Tibial artery (tissue), 4 donors: ENCODE measurements around the gene OR8B8.
"Not testable (repeated sequence)": the region's sequence is repeated elsewhere in the genome, so short reads cannot be mapped to it uniquely, and the experiment has no call there.

Experiments used
- DNase-seq, 2 donors: peaks; one replicate each; pipeline ENCODE4 v3.0.0-alpha.2; 2019
- H3K27ac ChIP-seq, 2 donors: fragments of 200-600 bp; sonication (generic) in 1 of 2; 1 replicate in 1 of 2; 2 replicates in 1 of 2; pipeline ENCODE4 v1.5.1; 2018 to 2019; ENCODE audit warnings: mild to moderate bottlenecking in 1 of 2
- H3K27me3 ChIP-seq, 2 donors: fragments of 200-600 bp; sonication (generic) in 1 of 2; one replicate each; pipeline versions ENCODE4 v1.5.1 to v1.6.0; 2016 to 2019
- H3K36me3 ChIP-seq, 3 donors: fragments of 200-600 bp; sonication (generic) in 2 of 3; one replicate each; pipeline ENCODE4 v1.5.1; 2016 to 2019; ENCODE audit warnings: mild to moderate bottlenecking in 2 of 3
- H3K4me1 ChIP-seq, 4 donors: fragments of 200-600 bp; sonication (generic) in 2 of 4; 1 replicate in 3 of 4; 2 replicates in 1 of 4; pipeline ENCODE4 v1.5.1; 2016 to 2019
- H3K4me3 ChIP-seq, 2 donors: fragments of 200-600 bp; sonication (generic) in 1 of 2; 1 replicate in 1 of 2; 2 replicates in 1 of 2; pipeline ENCODE4 v1.5.1; 2018 to 2019; ENCODE audit warnings: mild to moderate bottlenecking in 2 of 2
- H3K9me3 ChIP-seq, 3 donors: fragments of 200-600 bp; sonication (generic) in 1 of 3; one replicate each; pipeline ENCODE4 v1.5.1; 2016 to 2019
- intact Hi-C: fragments of 100-400 bp; cut with DNase I; formaldehyde crosslinking; loops from one replicate; pipeline ENCODE4 v1.15.0; 2023; ENCODE audit warnings: low total_unique reads
- TF ChIP-seq, protein P1 (sequence below), 2 experiments: fragments of 200-600 bp in 1 of 2; fragments of 450-650 bp in 1 of 2; IDR thresholded peaks; one replicate each; pipeline ENCODE4 v1.5.1; 2017 to 2019; ENCODE audit warnings: antibody characterized with exemption in 2 of 2, mild to moderate bottlenecking in 1 of 2, moderate library complexity in 1 of 2

Gene OR8B8

DNA sequence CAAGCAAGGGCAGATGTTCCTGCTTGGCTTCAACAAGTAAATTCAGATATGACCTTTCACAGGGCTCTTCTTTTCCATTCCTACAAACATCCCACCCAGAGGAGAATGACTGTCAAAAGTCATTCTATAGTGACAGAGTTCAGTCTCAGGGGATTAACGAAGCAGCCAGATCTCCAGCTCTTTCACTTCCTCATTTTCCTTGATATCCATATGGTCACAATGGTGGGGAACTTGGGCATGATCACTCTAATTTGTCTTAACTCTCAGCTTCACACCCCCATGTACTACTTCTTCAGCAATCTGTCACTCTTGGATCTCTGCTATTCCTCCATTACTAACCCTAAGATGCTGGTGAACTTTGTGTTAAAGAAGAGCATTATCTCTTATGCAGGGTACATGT lies 15.0 kb upstream of the OR8B8 start:
- no peak overlapping the region for H3K27ac ChIP-seq
- no peak overlapping the region for H3K4me3 ChIP-seq
- no peaks in the 10 kb centered on the region for H3K4me1 ChIP-seq
- no peak for DNase-seq
- H3K36me3 ChIP-seq, result no peaks in the 10 kb centered on the region
- no peaks in the 10 kb centered on the region for H3K27me3 ChIP-seq
- no peaks in the 10 kb centered on the region for H3K9me3 ChIP-seq
- intact Hi-C loops, result no loop called here
- TF ChIP-seq, protein P1, sequence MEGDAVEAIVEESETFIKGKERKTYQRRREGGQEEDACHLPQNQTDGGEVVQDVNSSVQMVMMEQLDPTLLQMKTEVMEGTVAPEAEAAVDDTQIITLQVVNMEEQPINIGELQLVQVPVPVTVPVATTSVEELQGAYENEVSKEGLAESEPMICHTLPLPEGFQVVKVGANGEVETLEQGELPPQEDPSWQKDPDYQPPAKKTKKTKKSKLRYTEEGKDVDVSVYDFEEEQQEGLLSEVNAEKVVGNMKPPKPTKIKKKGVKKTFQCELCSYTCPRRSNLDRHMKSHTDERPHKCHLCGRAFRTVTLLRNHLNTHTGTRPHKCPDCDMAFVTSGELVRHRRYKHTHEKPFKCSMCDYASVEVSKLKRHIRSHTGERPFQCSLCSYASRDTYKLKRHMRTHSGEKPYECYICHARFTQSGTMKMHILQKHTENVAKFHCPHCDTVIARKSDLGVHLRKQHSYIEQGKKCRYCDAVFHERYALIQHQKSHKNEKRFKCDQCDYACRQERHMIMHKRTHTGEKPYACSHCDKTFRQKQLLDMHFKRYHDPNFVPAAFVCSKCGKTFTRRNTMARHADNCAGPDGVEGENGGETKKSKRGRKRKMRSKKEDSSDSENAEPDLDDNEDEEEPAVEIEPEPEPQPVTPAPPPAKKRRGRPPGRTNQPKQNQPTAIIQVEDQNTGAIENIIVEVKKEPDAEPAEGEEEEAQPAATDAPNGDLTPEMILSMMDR (IDR thresholded peaks at IDR 0.05), result no peak

DNA sequence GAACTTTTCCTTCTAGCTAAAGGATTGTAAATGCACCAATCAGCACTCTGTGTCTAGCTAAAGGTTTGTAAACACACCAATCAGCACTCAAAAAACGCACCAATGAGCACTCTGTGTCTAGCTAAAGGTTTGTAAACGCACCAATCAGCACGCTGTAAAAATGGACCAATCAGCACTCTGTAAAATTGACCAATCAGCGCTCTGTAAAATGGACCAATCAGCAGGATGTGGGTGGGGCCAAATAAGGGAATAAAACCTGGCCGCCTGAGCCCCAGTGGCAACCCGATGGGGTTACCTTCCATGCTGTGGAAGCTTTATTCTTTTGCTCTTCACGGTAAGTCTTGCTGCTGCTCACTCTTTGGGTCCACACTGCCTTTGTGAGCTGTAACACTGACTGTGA lies 13.9 kb upstream of the OR8B8 start:
- intact Hi-C loops, H3K27me3 ChIP-seq, H3K4me1 ChIP-seq, H3K27ac ChIP-seq, DNase-seq, H3K36me3 ChIP-seq, H3K4me3 ChIP-seq, H3K9me3 ChIP-seq: not testable (repeated sequence)

DNA sequence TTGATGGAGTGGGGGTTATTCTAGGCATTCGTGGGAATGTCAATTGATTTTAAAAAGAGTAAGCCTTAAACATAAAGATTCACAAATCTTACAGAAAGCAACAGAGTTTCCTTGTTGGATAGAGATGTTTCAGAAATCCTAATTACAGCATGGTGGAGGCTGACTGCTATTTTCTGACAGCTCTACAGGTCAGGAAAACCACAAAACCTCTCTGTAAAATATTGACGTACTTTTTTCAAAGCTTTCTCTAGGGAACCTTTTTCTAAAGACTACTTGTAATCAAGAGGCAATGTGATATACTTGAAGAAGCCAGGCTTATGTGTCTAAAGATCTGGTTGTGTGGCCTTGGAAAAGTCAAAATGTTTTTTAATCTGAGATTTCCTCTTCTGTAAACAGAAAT lies 9.1 kb upstream of the OR8B8 start:
- Histone ChIP-seq H3K4me3 (no peak overlapping the region), H3K27me3 (no peaks in the 10 kb centered on the region), H3K27ac (no peak overlapping the region), H3K4me1 (no peaks in the 10 kb centered on the region), H3K9me3 (no peaks in the 10 kb centered on the region), H3K36me3 (no peaks in the 10 kb centered on the region)
- TF ChIP-seq, protein P1 (IDR thresholded peaks at IDR 0.05), result no peak
- DNase-seq, result no peak
- intact Hi-C loops, result no loop called here

DNA sequence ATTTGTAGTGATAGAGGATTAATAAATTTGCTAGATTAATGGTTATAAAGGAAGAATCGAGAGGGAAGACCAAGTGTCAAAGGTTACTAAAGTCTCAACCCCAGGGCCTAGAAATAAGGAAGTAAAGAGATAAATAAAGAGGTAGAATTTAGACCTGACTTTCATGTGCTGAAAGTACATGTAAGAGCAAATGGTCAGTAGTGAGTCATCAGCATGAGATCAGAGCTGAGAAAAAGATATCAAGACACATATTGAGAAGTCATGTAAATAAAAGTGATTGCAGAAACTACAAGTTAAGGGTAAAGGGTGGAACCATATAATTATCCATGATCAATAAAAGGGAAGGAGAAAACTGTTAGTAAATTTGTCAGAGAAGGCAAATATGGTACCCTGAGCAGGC lies 1.4 kb upstream of the OR8B8 start:
- TF ChIP-seq, protein P1 (IDR thresholded peaks at IDR 0.05), result no peak
- H3K27me3 ChIP-seq, result no peaks in the 10 kb centered on the region
- intact Hi-C loops, result no loop called here
- no peak for DNase-seq
- H3K9me3 ChIP-seq, result no peaks in the 10 kb centered on the region
- H3K27ac ChIP-seq, result no peak overlapping the region
- no peaks in the 10 kb centered on the region for H3K4me1 ChIP-seq
- no peaks in the 10 kb centered on the region for H3K36me3 ChIP-seq
- H3K4me3 ChIP-seq, result no peak overlapping the region

DNA sequence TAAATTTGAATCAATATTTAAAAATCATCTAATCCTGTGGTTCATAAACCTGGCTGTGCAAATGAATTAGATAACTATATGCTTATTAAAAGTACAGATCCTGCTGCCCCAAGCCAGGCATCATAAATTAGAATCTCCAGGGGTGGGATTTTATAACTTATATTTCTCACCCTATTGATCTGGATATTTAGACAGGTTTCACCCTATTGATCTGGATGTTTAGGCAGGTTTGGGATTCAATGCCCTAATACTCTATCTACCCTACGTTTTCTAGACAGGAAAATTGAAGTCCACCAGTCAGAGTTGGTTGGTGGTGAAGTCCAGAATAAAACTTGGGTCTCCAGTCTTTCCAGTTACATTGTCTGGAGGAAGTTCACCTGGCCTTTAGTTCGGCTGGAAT lies 2.6 kb downstream of the OR8B8 start:
- H3K4me1 ChIP-seq, result no peaks in the 10 kb centered on the region
- H3K9me3 ChIP-seq, result no peaks in the 10 kb centered on the region
- intact Hi-C loops, result no loop called here
- no peak for DNase-seq
- no peak overlapping the region for H3K27ac ChIP-seq
- no peak overlapping the region for H3K4me3 ChIP-seq
- TF ChIP-seq, protein P1 (IDR thresholded peaks at IDR 0.05), result no peak
- H3K27me3 ChIP-seq, result no peaks in the 10 kb centered on the region
- no peaks in the 10 kb centered on the region for H3K36me3 ChIP-seq

DNA sequence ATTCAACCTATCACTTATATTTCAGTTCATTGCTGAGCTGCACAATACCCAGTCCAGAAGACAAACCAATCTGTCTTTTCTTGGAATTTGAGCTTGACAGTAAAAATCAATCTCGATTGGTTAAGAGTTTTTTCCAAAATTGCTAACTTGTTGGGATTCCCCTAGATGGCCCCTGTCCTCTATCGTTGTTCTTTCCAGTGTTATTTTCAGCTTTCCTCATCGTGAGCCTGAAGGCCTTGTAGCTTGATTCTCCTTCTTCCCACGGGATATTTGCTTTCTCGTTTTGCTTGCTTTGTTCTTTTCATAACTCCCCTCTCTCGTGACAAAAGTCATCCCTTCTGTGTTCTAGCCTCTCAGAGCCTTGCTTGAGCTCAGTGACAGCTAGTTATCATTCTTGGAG lies 3.1 kb downstream of the OR8B8 start:
- no peaks in the 10 kb centered on the region for H3K4me1 ChIP-seq
- no peak overlapping the region for H3K4me3 ChIP-seq
- DNase-seq, result no peak
- no peaks in the 10 kb centered on the region for H3K36me3 ChIP-seq
- TF ChIP-seq, protein P1 (IDR thresholded peaks at IDR 0.05), result no peak
- no peaks in the 10 kb centered on the region for H3K27me3 ChIP-seq
- intact Hi-C loops, result no loop called here
- no peaks in the 10 kb centered on the region for H3K9me3 ChIP-seq
- H3K27ac ChIP-seq, result no peak overlapping the region
